ENCODE results near the gene SALL2.

Gene SALL2

DNA sequence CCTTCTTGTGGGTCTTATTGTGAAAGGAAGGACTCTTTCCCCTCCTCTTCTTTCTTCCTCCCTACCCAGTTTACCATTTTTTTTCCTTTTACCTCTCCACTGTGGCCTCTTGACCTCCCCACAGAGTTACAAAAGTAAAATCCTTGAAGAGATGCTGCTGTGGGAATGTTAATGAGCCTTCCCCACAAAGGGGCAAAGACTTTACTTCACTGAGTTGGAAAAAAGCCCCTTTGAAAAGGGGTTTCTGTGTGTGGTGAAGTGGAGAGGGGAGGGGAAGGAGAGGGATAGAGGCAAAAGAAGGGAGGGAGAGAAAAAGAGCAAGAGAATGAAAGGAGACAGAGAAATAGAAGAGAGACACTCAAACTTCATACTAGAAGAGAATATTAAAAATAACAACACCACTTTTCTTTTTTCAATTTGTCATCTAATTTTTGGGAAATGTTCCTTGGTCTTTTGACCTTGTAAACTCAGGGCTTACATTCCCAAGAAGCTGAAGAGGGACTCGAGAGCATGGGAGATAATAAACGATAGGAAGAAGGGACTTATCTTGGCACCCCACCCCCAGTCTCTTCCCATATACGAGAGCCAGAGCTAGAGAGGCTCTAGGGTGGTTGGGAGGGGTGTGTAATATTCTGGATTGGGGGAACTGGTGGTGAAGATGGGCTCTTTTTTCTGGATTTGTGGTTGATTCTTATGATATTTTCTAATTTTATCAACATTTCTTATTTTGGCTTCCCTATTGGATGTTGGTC lies 13.2 kb upstream of the SALL2 start:
- H3K9me3 ChIP-seq, result no peaks in the 10 kb centered on the region
- TF ChIP-seq, protein P1, sequence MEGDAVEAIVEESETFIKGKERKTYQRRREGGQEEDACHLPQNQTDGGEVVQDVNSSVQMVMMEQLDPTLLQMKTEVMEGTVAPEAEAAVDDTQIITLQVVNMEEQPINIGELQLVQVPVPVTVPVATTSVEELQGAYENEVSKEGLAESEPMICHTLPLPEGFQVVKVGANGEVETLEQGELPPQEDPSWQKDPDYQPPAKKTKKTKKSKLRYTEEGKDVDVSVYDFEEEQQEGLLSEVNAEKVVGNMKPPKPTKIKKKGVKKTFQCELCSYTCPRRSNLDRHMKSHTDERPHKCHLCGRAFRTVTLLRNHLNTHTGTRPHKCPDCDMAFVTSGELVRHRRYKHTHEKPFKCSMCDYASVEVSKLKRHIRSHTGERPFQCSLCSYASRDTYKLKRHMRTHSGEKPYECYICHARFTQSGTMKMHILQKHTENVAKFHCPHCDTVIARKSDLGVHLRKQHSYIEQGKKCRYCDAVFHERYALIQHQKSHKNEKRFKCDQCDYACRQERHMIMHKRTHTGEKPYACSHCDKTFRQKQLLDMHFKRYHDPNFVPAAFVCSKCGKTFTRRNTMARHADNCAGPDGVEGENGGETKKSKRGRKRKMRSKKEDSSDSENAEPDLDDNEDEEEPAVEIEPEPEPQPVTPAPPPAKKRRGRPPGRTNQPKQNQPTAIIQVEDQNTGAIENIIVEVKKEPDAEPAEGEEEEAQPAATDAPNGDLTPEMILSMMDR (IDR thresholded peaks at IDR 0.05; ENCODE audit: low read depth, low read length), result no peak
- H3K27me3 ChIP-seq, result peaks cover 40% of the 10 kb centered on the region
- no peak for DNase-seq
- H3K36me3 ChIP-seq, result no peaks in the 10 kb centered on the region
- no peak overlapping the region for H3K4me3 ChIP-seq (ENCODE audit: low read depth, low read length)
- H3K4me1 ChIP-seq, result no peaks in the 10 kb centered on the region

DNA sequence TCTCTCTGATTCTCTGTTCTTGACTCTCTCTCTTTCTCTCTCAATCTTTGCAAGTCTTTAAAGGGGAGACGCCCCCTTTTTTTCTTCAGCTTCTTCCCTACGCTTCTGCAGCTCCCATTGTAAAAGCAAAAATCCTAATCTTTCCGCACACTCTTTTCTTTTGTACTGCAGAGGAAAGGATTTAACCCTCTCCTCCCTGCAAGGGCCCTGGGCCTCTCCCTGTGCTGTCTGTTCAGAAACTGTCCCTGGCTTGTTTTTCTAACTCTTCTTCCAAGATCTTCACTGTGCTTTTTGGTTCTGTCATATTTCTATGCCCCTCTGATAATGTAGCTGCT lies 10.9 kb upstream of the SALL2 start:
- H3K36me3 ChIP-seq, result no peaks in the 10 kb centered on the region
- H3K9me3 ChIP-seq, result no peaks in the 10 kb centered on the region
- no peaks in the 10 kb centered on the region for H3K4me1 ChIP-seq
- H3K27me3 ChIP-seq, result peaks cover 55% of the 10 kb centered on the region
- H3K4me3 ChIP-seq (ENCODE audit: low read depth, low read length), result no peak overlapping the region
- TF ChIP-seq, protein P1 (IDR thresholded peaks at IDR 0.05; ENCODE audit: low read depth, low read length), result no peak
- no peak for DNase-seq

DNA sequence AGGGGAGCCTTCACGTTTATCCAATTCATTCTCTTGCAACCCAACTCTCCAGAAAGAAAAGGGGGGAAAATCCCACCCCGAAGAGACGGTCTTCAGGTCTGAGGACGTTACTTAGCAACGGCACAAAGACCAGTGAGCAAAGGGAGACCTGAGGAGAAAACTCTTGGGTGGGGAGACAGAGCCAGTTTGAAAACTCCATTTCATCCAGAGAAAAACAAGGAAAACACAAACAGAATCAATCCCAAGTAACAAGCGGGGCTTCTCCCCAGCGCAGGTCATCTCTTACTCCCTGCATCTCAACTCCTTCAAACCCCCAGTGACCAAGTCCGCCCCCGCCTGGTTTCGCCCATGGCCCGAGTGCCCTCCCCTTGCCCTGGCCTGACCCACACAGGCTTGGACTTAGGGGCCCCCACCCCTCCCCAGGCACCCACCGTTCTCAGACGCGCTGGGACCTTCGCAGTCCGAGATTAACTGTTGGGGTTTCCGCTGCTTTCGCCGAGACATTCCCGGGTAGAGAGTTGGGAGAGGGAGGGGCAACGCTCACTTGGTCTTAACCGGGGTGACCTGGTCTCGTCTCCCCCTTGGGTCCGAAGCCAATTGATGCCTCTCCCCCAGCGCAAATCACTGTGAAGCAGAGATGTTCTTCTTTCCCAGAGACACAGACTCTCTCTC lies 10.4 kb upstream of the SALL2 start:
- TF ChIP-seq, protein P1 (IDR thresholded peaks at IDR 0.05; ENCODE audit: low read depth, low read length), result no peak
- no peaks in the 10 kb centered on the region for H3K36me3 ChIP-seq
- H3K4me3 ChIP-seq (ENCODE audit: low read depth, low read length), result no peak overlapping the region
- H3K9me3 ChIP-seq, result no peaks in the 10 kb centered on the region
- no peaks in the 10 kb centered on the region for H3K4me1 ChIP-seq
- DNase-seq, result no peak
- H3K27me3 ChIP-seq, result peaks cover 55% of the 10 kb centered on the region

DNA sequence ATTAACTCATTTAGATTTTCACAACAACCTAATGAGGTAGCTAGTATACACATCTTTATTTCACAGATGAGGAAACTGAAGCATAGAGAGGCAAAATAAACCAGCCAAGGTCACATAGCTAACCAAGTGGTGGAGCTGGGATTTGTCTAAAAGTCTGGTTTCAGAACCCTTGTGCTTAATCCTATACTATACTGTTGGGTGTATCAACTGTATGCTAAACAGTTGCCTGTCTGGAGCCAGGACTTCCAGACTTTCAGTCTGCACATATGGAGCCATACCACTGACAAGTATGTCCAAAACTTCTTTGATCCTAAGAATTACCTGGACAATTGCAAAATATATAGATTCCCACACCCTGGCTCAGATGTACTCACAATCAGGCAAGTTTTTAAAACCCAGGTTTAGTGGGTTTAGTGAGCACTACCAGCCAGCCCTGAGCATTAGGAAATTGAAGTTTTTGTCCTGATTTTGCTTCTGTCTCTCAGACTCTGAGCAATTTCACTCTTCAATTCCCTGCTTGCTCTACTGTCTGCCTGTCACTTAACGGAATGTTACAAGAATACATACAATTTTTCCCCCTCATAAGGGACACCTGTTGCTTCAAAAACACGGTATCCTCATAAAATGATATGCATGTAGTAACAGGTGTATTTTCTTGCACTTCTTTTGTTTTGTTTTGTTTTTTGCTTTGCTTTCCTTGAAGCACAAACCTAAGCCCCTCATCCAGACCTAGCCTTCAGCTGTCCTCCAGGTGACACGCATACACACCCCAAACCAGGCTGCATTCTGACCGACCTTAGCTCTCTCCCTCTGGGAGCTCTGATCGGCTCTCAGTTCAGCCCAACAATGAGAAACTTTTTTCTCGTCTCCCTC lies 9.6 kb upstream of the SALL2 start:
- H3K9me3 ChIP-seq, result no peaks in the 10 kb centered on the region
- TF ChIP-seq, protein P1 (IDR thresholded peaks at IDR 0.05; ENCODE audit: low read depth, low read length), result no peak
- peaks cover 58% of the 10 kb centered on the region for H3K27me3 ChIP-seq
- H3K36me3 ChIP-seq, result no peaks in the 10 kb centered on the region
- no peak for DNase-seq
- no peaks in the 10 kb centered on the region for H3K4me1 ChIP-seq
- H3K4me3 ChIP-seq (ENCODE audit: low read depth, low read length), result no peak overlapping the region

DNA sequence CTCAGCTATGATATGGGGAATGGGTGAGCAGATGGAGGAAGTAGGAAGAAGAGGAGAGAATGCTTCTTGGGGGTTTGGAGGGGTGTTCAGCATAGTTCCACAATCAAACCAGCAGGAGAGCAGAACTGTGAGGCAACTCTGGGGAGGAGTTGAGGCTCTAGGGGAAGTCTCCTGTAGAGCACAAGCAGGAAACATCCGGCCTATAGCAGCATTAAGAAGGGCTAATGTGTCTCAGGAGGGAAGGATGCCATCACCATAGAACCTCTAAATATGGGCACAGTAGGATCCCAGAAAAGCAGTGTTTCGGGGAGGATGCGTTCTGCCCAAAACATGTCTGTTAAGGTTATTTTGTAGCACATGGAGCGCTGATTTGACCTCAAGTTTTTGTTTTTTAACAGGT lies 8.4 kb upstream of the SALL2 start:
- no peak overlapping the region for H3K4me3 ChIP-seq (ENCODE audit: low read depth, low read length)
- H3K27me3 ChIP-seq, result peaks cover 63% of the 10 kb centered on the region
- no peaks in the 10 kb centered on the region for H3K36me3 ChIP-seq
- H3K4me1 ChIP-seq, result no peaks in the 10 kb centered on the region
- TF ChIP-seq, protein P1 (IDR thresholded peaks at IDR 0.05; ENCODE audit: low read depth, low read length), result no peak
- no peak for DNase-seq
- H3K9me3 ChIP-seq, result no peaks in the 10 kb centered on the region
